HG03045 (cell line): ENCODE data around the gene GNAZ.

ENCODE experiments used
- ATAC-seq: cut with Tn5 transposase; IDR thresholded peaks from one replicate; pipeline ENCODE4 v1.9.1; 2021; ENCODE audit warnings: mild to moderate bottlenecking, moderate library complexity; ENCODE audit not compliant: unreplicated experiment

GNAZ gene

DNA sequence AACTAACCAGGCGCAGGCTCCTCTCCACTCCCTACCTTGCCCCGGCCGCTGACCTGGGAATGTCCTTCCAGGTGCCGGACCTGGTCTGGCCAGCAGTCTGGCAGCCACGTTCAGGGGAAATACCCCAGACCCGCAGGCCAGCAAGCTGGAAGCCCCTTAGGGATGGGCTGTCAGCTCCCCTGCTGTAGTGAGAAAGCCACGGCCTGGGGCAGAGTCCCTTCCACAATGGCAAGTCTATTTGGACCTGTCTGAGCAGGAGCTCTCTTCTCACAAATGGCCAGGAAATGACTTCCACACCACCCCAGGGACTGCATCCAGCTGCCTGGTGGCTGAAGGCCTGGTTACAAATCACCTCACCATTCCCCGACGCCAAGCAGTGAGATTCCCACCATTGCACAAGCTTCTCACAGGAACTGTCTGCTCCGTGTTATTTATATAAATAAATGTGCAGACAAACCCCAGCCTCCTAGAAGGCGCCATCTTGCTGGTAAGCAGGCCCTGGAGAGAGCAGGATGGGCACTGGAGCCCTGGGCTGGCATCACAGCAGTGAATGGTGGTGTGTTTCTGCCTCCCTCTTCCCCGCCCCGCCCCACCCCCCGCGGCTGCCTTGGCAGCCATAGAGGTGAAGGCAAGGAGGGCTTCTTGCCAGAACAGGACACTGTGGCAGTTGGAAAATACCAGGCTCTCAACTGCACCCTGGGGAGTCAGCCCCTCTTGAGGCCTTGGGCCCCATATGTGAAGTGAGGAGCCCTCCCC lies 47.8 kb downstream of the GNAZ start:
- no peak for ATAC-seq

DNA sequence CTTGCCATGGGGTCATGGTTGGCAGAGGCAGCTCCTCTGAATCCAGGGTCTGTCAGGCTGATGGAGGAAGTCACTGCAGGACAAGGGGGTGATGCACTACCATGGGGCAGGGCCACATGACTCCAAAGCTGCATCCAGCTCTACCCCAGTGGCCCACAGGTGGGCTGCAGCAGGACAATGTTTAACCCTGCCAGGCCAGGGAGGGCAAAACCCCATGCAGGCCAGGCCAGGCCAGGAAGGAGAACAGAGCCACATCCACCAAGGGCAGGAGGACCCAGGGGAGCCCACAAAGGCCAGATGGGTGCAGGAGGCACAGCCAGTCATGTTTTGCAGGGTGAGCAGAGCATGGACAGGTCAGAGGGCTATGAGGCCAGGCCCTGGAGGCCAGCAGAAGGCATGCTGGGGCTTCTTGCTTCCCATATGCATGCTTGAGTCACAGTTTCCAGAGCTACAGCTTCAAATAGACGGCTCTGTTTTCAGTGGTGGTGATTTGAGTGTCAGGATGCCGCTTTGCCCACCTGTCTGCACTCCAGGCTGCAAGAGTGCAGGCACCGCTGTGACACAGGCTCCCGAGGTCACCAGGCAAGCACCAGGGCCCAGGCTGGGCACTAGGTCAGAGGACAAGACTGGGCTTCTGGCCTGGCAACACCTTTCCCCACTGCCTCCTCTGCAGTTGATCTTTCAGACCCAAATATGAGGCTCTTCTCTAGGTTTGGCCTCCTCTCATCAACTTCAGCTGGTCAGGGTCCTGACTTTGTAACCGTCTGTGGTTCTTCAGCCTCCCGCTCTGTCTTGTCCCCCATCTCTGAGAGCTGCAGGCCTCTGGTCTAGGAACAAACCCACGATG lies 48.6 kb downstream of the GNAZ start:
- ATAC-seq: no peak

DNA sequence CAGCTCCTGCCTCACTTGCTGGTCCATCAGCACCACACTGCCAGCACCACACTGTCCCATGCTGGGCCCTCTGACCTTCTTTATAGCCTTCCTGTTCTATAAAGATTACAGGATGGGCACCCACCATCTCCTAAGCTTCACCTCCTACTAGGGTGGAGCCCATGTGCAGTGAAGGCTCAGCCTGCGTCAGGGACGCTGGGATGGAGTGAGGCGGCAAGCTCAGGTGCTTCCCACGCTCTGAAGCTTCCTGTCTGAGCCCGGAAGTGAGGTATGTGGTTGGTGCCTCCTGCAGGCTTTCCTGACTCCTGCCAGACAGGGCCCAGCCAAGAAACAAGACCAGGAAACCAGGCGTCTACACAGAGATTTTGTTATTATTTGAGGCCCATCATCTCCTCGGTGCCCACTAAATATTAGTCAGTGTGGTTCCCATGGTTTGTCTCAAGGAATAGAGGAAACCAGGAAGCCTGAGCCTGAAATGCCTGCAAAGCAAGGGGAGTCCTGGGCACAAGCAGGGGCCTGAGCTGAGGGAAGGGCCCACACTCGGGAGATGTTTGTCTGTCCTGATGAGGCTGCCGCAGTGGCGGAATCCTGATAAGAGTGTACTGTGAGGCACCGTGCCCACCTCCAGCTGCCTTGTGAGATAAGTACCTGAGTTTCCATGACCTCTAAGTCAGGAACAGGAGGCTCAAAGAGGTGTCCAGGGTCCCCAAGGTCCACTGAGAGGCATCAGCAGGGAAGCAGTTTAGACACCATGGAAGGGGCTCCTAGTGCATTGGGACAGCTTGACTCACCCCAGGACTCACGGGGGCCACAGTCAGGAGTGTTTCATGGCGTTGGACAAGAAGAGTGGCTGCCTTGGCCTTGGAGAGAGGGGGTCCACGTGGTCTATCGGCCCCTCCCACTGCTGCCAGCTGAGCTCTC lies 49.4 kb downstream of the GNAZ start:
- no peak for ATAC-seq

DNA sequence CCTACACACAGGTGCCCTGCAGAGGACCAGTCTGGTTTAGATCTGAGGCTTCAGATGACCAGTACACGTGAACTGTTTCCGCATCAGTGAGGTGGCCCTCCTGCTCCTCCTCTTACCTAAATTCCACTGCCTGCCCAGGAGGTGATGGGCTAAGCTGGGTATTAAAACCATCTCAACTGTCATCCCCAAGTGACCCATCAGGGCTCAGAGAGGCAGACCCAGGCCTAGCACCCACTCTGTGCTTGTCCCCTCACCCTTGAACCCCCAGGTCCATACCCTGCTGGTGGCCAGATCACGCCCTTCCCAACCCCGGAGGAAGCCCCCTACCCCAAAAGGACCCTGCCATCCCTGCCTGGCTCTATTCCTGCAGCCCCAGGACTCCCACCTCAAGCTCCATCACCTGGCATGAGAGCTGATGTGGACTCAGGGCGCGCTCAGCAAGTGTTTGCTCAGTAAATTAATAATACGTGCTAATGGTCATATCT lies 50.1 kb downstream of the GNAZ start:
- no peak for ATAC-seq

DNA sequence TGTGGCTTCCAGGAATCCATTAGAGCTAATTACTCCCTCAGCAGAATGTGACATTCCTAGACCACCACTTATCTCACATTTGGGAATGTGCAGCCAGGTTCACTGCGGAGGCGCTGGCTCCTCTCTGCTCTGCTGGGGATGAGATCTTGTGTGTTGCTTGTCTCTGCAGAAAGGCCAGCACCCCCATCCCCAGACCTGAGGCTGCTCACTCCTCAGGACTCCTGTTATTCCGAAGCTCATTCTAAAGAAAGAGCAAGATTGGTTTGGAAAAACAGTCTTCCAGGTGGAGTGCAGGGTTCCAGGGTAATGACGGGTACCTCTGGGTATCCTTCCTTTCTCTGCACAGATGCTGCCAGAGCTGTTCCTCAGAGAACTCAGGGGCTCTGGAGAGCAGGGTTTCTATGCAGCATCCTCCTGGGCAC lies 50.7 kb downstream of the GNAZ start:
- no peak for ATAC-seq

DNA sequence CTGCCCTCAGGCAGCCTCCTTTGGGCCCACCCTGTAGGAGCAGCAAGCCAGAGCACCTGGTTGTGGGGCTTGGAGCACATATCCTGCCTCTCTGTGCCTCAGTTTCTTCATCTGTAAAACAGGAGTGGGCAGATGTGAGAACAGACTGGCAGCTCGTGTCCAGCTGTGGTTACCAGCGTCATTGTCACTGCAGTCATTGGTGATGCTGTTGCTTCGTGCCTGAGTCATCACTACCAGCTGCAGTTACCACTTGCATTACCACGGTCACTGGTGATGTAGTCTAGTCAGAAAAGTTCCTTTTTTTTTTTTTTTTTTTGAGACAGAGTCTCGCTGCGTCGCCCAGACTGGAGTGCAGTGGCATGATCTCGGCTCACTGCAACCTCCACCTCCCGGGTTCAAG lies 51.1 kb downstream of the GNAZ start:
- no peak for ATAC-seq

DNA sequence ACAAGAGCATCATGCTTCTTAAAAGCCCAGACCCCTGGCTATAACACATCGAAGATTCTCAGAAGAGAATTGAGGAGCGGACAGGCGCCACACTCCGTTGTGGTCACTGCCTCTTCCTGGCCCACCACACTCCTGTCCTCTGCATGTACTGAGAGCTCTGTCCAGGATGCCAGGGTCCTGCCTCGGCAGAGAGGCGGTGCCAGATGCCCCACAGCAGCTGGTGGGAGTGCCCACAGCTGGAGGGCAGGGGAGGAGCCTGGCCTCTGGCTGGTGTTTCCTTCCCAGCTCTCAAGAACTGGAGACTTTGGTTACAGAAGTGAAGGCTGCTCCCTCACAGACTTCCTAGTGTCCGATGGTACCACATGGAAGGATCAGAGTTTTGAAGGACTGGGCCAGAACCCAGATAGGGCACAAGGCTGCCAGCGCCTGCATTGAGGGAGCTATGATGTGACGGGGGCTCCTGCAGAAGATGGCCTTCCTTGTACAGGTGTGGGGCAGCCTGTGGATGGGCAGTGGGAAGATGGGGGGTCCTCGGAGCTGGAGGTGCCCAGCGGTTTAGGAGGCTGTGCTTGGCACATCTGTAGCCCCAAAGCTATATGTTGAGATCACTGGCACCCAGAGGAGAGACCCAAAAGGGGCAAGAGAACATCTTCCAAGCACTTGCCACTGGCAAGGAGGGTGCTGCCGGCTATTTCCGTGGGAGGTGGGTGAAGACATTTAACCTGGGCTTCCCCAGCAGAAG lies 52.1 kb downstream of the GNAZ start:
- ATAC-seq: no peak

DNA sequence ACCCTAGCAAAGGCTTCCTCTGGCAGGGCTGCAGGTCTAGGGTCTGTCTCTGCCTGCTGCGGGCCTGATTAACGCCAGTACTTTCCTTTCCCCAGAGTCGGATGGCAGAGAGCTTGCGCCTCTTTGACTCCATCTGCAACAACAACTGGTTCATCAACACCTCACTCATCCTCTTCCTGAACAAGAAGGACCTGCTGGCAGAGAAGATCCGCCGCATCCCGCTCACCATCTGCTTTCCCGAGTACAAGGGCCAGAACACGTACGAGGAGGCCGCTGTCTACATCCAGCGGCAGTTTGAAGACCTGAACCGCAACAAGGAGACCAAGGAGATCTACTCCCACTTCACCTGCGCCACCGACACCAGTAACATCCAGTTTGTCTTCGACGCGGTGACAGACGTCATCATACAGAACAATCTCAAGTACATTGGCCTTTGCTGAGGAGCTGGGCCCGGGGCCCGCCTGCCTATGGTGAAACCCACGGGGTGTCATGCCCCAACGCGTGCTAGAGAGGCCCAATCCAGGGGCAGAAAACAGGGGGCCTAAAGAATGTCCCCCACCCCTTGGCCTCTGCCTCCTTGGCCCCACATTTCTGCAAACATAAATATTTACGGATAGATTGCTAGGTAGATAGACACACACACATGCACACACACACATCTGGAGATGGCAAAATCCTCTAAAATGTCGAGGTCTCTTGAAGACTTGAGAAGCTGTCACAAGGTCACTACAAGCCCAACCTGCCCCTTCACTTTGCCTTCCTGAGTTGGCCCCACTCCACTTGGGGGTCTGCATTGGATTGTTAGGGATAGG lies 52.9 kb downstream of the GNAZ start:
- ATAC-seq: no peak

DNA sequence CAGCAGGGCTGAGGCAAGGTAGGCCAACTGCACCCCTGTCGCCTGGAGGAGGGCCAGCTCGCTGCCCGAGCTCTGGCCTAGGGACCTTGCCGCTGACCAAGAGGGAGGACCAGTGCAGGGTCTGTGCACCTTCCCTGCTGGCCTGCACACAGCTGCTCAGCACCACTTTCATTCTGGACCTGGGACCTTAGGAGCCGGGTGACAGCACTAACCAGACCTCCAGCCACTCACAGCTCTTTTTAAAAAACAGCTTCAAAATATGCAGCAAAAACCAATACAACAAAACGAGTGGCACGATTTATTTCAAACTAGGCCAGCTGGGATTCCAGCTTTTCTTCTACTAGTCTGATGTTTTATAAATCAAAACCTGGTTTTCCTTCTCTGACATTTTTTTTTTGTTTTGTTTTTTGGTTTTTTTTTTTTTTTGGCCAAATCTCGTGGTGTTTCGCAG lies 53.5 kb downstream of the GNAZ start:
- ATAC-seq: no peak

DNA sequence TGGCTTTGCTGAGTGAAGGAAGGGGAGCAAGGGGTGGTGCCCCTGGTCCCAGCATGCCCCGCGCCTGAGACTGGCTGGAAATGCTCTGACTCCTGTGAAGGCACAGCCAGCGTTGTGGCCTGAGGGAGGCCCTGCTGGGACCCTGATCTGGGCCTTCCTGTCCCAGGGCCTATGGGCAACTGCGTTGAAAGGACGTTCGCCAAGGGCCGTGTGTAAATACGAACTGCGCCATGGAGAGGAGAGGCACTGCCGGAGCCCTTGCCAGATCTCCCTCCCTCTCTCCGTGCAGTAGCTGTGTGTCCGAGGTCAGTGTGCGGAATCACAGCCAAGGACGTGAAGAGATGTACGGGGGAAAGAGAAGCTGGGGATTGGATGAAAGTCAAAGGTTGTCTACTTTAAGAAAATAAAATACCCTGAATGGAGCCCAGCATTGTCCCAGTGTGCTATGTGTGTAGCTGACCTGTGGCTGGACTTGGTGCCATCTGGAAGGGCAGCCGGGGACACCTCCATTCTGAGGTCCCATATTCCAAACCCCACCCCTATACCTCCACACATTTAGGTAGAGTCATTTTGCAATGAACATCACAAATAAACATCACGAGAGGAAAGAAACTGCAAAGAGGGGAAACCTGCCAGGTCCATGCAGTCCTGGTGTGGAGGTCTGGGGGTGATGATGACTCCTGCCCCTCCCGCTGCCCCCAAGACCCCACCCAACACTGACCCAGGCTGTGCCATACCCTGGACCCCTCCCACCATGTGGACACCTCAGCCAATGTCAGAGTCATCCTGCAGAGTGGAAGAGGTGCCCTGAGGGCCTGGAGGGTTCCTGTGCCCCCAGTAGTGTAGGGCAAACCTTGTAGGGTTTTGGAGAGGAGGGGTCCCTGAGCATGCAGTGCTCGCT lies 54.5 kb downstream of the GNAZ start:
- ATAC-seq: no peak

DNA sequence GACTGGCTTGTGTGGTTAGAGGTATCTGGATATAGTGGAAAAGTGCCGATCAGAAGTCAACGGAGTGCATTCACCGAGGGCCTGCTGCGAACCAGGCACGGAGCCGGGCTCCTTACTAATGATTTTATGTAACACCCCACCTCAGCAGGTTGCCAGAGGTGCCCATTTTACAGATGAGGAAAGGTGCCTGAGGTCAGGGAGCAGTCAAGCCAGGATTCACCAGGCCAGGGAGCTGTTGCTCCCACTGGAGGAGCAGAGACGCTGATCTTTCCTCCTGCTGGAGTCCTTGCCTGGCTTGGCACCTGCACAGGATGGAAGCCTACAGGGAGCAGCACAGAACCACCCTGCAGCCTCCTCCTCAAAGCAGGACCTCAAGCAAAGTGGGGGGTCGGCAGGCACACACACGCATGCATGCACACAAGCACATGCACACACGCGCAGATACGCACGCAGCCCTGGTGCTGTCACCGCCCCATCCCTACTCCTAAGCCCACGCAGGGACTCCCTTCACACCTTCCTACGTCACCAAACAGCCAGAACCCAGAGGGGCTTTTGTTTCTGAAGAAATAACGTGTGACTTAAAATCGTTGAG lies 55.3 kb downstream of the GNAZ start:
- ATAC-seq: no peak

DNA sequence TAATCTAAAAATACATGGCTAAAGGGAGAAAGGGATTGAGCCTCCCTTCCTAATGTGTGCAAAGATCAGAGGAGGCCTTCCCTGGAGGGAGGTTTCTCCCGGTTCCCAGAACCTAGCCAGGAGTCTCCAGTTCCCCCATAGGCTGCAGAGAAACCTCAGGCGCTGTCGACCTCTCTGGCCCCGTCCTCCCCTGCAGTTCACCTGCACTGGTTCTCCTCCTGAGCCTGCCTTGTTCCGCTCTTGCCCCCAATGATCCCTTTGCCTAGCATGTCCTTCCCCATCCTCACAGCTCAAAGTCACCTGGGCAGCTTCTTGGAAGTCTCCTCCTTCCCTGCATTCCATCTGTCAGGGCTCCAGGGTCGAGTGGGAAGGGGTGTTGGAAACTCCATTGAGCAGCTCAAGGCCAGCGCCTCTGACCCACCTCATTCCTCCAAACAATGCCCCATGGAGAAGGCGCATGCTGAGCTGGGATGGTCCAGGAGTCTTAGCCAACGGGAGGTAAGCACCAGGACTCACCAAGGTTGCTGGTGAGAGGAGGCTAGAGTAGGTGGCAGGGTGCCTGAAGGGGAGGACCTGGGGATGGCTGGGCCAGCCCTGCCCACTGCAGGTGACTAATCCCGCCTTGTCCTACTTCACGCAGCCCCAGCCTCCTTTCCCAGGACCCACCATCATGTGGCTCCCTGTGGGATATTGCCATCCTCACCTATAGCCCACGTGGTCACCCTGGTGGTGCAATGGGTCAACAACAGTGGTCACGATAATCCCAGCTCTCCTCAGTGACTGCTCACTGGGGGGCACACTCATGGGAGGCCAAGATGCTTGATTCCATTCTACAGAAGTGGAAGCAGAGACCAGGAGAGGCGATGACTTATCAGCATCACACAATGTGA lies 56.1 kb downstream of the GNAZ start:
- ATAC-seq: no peak

DNA sequence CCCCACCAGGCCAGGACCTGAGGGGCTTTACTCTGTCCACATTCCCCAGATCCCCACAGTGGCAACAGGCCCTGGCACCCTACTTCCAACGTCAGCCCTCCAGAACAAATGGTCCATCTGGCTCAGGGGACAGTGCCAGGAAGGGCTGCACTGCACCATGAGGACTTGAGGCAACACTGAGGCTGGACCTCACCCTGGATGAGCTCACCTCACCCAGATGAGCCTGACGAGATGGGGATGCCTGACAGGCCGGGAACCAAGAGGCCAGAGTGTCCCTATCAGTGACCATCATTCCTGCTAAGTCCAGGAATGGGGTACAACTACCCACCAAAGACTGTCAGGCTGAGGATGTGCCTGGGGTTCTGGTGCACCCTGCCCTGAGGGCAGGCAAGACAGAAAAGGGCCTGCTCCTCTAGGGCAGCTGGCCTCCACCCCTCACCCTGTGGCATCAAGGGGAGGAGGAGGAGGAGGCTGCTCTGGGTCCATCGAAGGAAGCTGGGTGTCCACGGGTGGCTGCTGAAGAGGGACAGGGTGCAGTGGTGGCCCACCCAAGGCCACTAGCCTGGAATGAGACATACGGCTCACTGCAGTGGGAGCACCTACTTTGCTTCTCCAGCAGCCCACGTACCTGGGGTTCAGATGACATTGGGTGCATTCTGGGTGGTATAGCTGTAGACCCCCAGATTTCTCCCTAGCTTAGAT lies 56.9 kb downstream of the GNAZ start:
- ATAC-seq: no peak

DNA sequence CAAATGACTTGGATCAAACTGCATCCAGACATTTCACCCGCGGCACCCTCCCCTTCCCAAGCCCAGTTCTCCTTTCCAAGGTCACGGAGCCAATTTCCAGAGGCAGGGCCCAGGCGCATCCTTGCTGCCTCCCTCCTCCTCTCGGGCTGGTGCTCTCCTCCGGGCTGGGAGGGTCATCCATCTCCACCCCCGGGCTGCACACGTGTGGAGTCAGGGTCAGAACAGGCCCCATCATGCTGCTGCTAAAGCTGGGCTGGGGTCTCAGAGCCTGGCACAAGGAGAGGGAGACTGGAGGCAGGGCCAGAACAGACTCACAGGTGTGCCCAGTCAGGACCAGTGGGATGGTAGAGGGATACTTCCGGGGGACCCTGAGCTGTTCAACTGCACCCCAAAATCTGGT lies 57.5 kb downstream of the GNAZ start:
- no peak for ATAC-seq

DNA sequence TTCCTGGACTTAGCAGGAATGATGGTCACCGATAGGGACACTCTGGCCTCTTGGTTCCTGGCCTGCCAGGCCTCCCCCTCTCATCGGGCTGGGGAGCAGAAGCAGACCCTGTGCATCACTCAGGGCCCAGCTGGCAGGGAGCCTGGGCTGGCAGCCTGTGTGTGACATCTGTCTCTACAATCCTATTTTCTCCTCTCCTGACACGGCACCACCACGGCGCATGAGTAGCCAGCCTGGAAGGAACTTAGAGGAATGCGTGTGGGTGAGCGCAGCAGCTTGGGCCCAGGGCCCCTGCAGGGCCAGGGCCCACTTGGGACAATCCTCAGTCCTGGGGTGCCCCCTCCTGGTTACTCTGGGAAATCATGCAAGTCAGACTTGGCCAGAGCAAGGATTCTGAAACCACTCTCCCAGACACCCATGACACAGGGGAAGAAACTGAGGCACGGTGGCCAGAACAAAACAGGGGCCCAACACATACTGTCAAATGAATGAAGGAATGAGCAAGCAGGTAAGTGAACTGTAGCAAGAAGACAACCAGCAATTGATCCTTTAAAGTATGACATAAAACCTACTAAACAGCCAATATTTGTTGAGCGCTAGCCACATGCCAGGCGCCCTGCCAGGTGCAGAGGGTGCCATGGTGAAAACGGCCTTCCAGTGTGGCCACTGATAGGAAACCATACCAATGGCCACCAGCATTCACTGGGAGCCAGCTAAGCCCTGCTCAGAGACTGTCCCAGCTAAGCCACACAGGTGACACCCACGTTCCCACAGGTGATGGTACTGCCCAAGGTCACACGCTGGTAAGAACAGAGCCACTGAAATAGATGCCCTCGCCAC lies 58.2 kb downstream of the GNAZ start:
- ATAC-seq: no peak

DNA sequence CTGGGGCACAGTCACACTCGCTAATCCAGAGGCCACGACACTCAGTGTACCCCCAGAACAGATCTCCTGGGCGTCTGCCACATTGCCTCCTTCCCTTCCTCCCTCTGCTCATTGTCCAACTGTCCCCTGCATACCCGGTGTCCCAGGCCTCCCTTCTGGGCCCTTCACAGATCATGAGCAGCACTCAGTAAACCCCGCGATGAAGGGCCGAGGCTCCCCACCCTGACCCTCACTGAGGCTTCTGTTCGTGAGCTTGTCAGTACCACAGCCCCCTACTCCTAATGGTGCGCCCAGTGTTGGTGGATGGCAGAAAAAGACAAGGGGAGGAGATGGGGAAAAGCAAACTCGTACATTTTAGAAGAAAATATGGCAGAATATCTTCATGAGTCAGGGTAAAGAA lies 58.8 kb downstream of the GNAZ start:
- ATAC-seq: no peak
